HG03135 (cell line): ENCODE data around the gene SLC35F1.
"Not testable (repeated sequence)": the region's sequence is repeated elsewhere in the genome, so short reads cannot be mapped to it uniquely, and the experiment has no call there.

ENCODE experiments used
- ATAC-seq: cut with Tn5 transposase; IDR thresholded peaks from one replicate; pipeline ENCODE4 v1.9.1; 2021; ENCODE audit warnings: mild to moderate bottlenecking, moderate library complexity; ENCODE audit not compliant: unreplicated experiment

SLC35F1 gene

DNA sequence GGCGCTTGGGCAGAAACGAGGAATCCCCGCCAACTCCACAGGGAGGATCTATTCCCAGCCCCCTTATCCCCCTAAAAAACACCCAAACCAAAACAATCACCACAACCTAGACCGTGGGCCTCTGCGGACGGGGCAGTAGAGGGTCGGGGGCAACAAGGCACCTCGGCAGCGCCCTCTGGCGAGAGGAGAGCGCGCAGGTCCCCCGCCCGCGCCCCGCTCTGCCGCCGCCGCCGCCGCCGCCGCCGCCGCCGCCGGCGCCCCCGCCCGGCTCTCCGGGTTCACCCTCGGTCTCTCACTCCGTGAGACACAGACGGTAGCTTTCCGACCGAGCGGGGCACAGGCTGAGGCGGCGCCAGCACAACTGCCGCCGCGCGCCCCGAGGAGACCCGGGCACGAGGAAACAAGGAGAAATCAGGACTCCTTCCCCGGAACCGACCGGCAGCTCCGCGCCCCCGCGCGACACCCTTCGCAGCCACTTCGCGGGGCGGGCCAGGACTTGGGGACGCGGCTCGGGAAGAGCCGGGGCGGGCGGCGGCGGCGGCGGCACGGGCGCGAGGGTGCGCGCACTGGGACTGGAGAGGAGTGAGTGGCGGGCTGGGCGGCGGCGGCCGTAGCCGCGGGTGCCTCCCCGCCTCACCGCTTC, at the start of gene SLC35F1:
Gene SLC35F1, plus strand, starts transcription at position 307 of the 643 bp plus-strand sequence.
- peak; percentile 73 for ATAC-seq

DNA sequence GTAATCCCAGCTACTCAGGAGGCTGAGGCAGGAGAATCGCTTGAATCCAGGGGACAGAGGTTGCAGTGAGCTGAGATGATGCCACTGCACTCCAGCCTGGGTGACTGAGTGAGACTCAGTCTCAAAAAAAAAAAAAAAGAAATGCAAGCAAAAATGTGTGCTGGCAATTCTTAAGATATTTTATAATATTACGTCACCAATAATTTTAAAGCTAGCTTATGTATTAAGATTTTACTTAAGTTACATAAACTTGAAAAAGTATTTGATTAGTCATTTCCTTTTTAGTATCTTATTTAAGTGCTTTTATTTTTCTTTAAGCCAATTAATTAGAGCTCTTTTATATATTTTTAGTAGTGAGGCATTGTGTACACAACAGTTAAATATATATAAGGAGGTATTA, 48.5 kb upstream of the SLC35F1 start:
- not testable (repeated sequence) for ATAC-seq

DNA sequence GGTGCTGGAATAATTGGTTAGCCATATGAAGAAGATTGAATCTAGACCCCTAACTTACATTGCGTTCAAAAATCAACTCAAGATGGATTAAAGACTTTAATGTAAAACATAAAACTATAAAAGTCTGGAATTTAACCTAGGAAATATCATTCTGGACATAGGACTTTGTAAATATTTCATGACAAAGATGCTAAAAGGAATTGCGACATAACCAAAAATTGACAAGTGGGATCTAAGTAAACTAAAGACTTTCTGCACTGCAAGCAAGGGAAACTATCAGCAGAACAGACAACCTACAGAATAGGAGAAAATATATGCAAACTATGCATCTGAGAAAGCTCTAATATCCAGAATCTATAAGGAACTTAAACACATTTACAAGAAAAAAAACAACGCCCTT, 45.5 kb upstream of the SLC35F1 start:
- no peak for ATAC-seq

DNA sequence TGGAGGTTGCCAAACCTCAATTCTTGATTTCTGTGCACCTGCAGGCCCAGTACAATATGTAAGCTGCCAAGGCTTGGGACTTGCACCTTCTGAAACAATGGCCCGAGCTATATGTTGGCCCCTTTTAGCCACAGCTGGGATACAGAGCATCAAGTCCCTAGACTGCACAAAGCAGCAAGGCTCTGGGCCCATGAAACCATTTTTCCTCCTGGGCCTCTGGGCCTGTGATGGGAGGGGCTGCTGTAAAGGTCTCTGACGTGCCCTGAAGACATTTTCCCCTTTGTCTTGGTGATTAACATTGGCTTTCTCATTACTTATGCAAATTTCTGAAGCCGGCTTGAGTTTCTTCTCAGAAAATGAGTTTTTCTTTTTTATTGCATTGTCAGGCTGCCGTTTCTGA, 40.5 kb upstream of the SLC35F1 start:
- no peak for ATAC-seq

DNA sequence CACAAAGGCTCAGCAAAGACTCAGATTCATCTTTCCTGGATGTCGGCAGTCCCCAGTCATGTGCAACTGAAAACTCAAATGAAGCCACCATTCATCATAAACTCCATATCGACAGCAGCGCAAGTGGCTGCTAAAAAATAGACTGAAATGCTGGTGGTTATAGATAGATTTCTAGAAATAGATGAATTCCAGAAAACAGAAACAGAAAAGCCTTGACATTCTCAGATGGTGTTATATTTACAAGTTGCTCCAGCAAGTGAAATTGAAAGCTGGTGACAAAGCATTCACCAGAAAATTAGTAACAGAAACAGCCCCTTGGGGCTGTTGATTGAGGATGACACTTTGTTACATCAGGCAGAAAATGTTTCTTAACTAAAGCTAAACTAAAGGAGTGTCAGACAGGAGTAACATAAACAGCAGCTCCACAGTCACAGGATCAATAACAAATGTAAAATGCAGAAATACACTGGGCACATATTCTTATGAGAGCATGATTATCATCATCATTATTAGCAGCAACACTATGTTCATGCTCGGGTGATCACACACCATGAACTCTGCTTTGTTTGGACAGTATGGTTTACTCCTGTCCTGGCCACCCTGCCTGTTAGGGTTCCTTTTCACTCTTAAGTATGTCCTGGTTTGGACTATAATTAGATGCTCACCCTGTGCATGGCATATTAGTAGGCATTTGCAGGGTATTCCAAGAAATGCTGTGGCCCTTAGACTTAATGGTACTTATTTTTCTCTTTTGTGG, 36.4 kb upstream of the SLC35F1 start:
- ATAC-seq = peak; percentile 93

DNA sequence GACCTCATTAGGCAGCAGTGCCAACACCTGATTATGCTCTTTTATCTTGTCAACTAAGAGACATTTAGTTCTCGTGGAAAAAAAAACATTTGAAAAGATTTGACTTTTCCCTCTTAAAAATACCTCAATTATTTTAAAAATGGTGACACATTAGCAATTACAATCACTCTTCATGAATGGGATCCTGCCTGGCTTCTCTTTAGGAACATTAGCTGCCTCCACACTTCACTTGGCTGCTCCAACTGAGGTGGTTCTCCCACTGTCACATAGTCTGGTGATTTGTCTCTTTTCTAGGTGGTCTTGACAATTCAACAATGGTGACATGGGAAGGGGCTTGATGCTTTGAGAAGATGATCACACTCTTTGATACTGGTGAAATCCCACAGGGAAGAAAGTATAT, 26.2 kb upstream of the SLC35F1 start:
- ATAC-seq = no peak

DNA sequence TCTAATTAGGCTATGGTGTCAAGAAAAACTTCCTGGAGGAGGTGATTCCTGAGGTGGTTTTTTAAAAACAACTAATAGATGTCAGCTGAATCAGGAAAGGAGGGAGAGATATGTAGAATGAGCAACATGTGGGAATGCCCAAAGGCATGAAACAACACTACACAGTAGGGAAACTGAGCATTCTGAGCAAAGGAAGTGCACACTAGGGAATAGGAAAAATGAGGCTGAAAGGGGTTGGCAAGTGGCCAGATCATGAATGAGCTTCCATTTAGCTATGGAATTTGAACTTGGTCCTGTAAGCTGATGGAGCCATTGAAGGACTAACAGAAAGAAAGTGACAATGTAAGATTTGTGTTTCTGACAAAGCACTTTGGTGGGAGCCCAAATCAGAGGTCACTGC, 16.9 kb upstream of the SLC35F1 start:
- ATAC-seq = no peak

DNA sequence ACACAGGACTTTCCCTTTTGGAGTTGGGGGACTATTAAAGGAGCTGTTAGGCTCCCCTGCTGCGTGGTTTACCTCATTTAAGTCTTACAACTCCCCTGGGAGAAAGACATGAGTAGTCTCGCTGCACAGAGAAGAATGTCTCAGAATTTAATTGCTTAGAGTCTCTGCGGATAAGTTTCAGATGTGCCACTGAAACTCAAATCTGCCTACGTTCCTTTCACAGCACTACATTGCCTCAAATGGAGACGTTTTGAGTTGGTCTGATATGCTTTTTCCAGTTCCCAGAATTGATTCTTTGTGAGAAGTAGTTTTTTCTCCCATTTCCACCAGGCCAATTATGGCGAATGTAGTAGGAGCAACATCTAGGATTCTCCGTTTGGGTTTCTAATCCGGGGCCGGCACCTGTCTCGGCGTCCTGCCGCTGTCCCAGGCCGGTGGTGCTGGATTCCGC, 532 bp upstream of the SLC35F1 start:
- ATAC-seq = peak; percentile 17

DNA sequence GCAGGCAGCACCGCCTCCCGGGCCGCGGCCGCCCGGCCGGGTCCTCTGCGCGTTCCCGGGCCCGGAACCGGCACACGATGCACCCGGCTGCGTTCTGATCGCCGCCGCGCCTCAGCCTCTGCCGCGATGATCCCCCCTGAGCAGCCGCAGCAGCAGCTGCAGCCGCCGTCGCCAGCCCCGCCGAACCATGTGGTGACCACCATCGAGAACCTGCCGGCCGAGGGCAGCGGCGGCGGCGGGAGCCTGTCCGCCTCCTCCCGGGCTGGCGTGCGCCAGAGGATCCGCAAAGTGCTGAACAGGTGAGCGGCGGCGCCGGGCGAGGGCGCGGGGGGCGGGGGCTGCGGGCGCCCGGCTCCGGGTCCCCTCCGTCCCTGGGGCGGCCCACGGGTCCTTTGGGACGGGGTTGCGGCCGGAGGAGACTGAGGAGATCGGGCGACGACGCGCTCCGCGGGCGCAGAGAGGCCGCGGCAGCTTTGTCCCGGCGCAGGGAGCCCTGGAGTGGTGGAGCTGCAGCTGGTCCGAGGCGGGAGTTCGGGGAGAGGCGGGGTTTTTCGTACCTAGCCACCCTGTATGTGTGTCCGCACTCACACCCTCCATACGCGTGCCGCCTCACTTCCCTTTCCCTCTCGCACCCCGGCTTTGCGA, 659 bp downstream of the SLC35F1 start:
- no peak for ATAC-seq

DNA sequence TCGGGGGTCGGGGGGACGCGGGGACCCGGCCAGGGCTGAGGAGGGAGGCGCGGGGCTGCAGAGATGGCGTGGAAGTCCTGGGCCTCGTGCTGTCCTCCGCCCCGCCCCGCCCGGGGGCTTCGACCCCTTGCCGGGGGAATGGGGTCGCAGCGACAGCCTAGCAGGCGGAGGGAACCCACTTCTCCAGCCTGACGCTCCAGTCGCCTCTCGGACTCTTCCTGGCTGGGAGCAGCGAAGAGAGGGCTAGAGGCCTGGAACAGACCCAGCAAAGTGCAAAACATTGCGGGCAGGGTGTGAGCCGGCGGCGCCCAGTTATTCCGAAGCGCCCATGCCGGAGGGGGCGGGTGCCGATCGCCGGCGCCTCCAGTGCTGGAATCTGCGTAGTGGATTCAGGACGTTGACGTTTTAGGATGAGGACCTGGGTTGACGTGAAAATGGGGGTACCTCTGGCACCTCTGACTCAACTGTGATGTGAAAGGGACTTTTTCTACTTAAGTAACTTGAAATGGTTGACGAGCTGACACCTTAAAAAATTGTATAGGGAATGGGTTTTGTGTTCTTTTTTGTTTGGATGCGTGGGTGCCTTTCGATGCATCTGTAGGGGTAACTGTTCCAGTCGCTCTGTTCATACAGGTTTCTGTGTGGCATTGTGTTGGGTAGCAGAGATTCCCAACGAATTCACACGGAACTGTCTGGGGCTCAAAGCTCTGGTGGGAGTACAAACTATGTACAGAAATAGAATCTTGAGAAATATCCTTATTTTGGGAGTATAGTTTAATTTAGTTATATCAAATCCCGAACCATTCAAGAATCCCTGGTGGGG, 1.4 kb downstream of the SLC35F1 start:
- ATAC-seq = no peak

DNA sequence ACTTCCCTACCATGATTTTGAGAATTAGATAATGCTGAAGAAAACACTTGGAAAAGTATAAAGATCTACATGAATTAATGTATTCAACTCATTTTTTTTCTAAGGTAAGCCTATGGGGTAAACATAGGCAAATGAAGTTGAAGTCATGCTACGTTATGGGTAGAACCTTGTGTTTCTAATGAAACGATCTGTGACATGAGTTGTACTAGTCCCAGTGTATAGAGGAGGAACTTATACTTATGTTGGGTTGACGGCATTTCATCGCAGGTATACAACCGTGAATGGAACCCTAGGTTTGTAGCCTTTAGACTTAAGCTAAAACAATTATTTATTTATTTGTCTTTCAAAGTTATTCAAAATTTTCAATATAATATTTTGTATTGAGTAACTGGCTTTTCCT, 2.6 kb downstream of the SLC35F1 start:
- ATAC-seq = no peak

DNA sequence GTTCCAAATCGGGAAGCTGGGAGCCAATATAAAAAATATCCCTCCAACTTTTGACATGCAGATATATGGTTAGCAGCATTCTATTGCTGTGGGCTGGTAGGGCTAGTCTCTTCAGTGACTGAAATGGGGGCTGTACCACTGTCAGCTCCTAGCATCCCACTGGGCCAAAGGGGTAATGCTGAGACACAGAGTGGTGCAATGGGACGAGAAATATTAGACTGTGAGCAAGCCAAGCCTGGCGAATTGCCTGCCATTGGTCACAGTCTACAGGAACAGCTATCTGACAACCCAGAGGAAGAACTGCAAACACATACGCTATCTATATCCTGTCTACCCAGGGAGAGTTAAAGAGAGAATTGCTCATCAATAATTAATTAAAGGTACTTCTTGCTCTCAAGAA, 3.5 kb downstream of the SLC35F1 start:
- no peak for ATAC-seq

DNA sequence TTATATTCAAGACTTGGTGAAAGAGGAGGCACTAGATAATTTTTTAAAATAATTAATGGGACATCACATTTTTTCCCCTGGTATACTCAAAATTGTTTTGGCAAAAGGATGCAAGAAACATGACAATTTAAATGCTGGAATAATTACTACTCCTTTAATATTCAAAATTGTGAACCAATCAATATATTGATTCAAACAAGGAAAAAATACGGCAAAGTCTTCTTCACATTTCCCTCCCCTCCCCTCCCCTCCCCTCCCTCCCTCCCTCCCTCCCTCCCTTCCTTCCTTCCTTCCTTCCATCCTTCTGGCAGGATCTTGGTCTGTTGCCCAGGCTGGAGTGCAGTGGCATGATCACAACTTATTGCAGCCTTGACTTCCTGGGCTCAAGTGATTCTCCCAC, 4.1 kb downstream of the SLC35F1 start:
- ATAC-seq = no peak

DNA sequence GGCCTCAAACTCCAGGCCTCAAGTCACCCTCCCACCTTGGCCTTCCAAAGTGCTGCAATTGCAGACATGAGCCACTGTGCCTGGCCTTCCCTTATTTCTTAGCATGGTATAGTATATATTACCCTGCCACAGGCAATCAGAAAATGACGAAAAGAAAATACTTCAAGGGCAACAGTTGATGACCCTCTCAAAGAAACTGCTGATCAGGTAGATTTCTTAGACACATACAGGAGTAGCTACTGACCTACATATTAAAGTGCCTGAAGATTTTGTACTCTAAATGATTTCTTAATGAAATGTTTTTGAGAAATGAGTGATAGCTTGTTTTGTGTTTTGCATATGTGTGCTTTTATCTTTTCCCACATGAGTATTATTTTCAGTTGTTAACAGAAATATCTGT, 4.6 kb downstream of the SLC35F1 start:
- no peak for ATAC-seq

DNA sequence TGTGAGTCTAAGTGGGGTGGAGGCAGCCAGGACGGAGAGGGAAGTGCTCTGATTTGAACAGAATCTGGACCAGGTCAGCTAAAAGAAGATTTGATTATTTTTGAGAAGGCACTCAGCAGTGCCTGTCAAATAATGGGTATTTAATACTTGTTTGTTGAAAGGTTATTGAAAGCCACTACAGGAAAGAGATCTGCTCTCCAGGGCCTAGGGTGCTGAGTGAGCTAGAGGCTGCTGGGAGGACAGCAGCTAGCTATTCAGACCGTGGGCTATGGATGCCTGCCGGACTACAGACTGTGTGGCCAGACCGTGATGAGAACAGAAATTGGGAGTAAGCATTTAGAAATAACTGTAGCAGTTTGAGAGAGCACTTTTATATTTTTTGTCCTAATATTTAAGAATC, 8.8 kb downstream of the SLC35F1 start:
- no peak for ATAC-seq

DNA sequence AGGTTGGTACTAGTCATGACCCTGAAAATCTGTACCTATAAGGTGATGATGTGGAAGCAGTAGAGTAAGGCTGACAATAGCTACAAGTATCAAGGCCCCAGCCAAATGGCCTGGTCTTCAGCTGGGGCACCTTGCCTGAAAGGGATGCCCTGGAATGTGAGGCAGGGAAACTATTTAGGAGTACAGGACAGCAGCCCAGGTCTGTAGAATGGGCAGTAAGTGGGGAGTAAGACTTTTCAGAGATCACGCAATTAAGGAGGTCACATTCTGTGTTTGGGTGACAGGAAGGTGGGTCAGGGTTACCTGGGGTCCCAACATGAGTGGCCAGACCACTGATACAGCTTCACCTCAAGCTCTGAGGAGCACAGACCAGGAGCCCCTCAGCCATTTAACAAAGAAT, 9.4 kb downstream of the SLC35F1 start:
- ATAC-seq = no peak

DNA sequence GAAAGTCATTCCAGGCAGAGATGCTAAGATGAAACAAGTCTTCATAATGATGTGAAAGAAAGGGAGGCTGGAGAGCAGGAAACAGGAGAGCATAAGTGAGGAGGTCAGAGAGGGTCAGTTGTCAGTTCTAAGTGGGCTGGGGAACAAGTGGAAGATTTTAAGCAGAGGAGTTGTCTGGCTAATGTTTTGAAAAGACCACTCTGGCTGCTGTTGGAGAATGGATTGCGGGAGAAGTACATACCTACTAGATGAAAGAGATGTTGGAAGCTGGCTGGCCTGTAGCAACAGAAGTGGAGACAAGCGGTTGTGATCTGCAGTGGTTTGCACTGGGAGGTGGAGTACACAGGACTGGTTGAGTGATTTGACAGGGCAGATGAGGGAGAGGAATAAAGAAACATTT, 10.1 kb downstream of the SLC35F1 start:
- ATAC-seq = no peak

DNA sequence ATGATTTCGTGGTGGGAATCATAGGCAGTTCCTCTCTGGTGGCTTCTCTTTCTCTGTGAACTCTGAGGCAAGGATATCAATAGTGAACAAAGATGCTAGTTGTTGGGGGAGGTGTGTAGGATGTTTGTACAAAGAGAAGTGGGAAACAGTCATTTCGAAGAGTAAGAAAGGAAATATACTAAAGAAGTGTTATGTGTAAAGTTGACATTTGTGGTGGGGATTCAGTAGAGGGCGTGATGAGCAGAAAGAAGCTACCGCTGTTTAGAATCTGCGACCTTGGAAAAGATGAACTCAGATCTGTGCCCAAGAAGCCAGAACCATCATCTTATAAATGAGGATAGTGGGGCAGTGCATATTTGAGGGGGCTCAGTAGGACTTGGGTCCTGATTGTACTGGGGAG, 11.4 kb downstream of the SLC35F1 start:
- no peak for ATAC-seq

DNA sequence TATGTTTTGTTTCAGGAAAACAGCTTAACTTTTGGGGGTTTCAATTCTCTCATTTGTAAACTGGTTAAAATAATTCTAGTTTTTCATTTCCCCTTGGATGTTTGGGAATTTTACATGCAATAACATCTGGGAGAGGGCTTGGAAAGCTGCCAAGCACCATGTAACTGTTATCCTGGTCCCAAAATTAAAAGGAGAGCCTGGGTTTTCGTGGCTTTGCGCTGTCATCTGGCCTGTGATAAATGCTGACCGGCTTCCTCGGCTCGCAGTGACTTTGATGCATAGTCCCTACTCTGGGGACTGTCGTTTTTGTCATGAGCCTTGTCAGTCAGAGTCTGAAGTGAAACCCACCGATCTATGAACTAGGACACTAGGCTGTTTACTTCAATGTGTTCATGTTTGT, 12.2 kb downstream of the SLC35F1 start:
- no peak for ATAC-seq

DNA sequence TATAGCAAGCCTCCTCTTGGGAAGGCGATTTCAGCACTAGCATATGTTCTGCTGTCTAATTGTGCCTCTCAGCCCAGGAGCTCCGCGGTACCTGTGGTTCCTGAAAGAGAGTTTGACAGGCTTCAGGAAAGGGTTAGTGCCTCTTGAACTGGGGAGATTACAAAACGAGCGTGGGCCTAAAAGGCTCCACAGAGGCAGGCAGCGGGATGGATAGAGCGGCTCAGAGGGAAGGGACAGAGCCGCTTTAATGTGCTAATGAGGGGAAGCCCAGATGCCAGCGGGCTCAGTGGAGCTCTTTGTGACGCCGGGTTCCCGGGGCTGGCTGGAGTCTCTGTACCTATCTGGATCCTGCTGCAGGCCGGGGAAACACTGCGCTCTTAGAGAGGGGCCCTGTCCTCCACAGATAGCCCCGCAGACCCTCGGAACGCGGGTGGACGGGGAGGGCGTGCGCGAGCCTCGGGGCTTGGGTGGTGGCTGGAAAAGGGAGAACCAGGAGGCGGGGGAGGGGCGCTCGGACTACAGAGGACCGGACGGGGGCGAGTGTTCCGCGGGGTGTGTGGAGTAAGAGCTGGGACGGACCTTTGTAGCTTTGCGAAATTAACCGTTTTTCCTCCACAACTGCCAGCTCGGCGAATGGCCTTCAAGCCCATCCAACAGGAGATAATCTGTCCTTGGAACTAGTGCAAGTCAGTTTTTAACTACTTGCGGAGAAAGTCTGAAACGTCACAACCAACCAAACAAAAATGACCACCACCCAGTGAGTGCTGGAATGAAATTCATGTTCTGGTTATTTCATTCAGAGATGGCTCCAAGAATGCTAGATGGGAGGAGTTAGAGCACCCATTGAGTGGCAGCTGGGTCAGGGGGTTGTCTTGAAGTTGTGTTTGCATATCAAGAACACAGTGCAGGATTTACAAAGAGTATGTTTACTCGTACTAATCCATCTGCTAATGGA, 13.0 kb downstream of the SLC35F1 start:
- no peak for ATAC-seq
